ENCODE data around the gene BATF2.

- TF ChIP-seq CTCF (IDR thresholded peaks at IDR 0.05) (no peak), POLR2A (IDR thresholded peaks at IDR 0.05) (no peak), POLR2AphosphoS5 (IDR thresholded peaks at IDR 0.05; ENCODE audit: insufficient read depth in 1 of 2, low read depth in 1 of 2) (no peak)
These were observed 24.7 kb upstream of the BATF2 start for GRCh38 chr11:65021509-65021908.

Data from vagina (tissue), 2 donors.